GM12864 (cell line): ENCODE results near the gene TCEAL3.
"Not testable (repeated sequence)": the region's sequence is repeated elsewhere in the genome, so short reads cannot be mapped to it uniquely, and the experiment has no call there.

Experiments used
- DNase-seq: peaks from one replicate; pipeline ENCODE4 v3.0.0-alpha.2; 2011; ENCODE audit warnings: low read depth
- H3K4me3 ChIP-seq: 2 replicates; pipeline ENCODE4 v1.5.1; 2011; ENCODE audit warnings: mild to moderate bottlenecking, low read depth, low read length, control low read depth
- CTCF ChIP-seq: IDR thresholded peaks from 2 replicates; pipeline ENCODE4 v1.5.1; 2011; ENCODE audit warnings: low read depth, mild to moderate bottlenecking, moderate library complexity, low read length, control low read depth, inconsistent platforms; ENCODE audit errors: missing control alignments

Gene TCEAL3

GRCh38 chrX:103635436-103635835 is 27.7 kb downstream of the TCEAL3 start:
- no peak overlapping the region for H3K4me3 ChIP-seq
- no peak for DNase-seq
- TF ChIP-seq CTCF, result no peak

- DNase-seq, result no peak
- no peak for TF ChIP-seq CTCF
- no peak overlapping the region for H3K4me3 ChIP-seq
These were observed 30.0 kb downstream of the TCEAL3 start for GRCh38 chrX:103637604-103638338.

GRCh38 chrX:103638479-103639346 is 30.9 kb downstream of the TCEAL3 start:
- H3K4me3 ChIP-seq, DNase-seq: not testable (repeated sequence)

- no peak for DNase-seq
- no peak overlapping the region for H3K4me3 ChIP-seq
- no peak for TF ChIP-seq CTCF
These were observed 32.8 kb downstream of the TCEAL3 start for GRCh38 chrX:103640401-103641155.

GRCh38 chrX:103644125-103644524 is 36.4 kb downstream of the TCEAL3 start:
- no peak for TF ChIP-seq CTCF
- H3K4me3 ChIP-seq, result no peak overlapping the region
- DNase-seq, result no peak

GRCh38 chrX:103647630-103648029 is 39.9 kb downstream of the TCEAL3 start:
- no peak for DNase-seq
- no peak overlapping the region for H3K4me3 ChIP-seq
- TF ChIP-seq CTCF, result no peak
